ENCODE data around the gene ASB18. TPM values are rescaled to one million over a fixed set of nuclear protein-coding genes. Genes with fewer than 3 reads are reported as not detected.

The ASB18 gene
- total RNA-seq (not detected), polyA plus RNA-seq (not detected), total RNA-seq (0 to 0.09 (median 0) reads per million in 6 experiments)

GRCh38 chr2:236264256-236264655 is at the start of gene ASB18:
ASB18 (minus strand) TSS chr2:236264406; CDS start chr2:236264345, 61 bp downstream.
- no peak within 1 kb of the TSS for H3K27ac Mint-ChIP-seq
- no peak for ATAC-seq
- peaks cover 0 to 12% (median 0%) of the 10 kb centered on the region in 3 donors for H3K36me3 Mint-ChIP-seq

DNA sequence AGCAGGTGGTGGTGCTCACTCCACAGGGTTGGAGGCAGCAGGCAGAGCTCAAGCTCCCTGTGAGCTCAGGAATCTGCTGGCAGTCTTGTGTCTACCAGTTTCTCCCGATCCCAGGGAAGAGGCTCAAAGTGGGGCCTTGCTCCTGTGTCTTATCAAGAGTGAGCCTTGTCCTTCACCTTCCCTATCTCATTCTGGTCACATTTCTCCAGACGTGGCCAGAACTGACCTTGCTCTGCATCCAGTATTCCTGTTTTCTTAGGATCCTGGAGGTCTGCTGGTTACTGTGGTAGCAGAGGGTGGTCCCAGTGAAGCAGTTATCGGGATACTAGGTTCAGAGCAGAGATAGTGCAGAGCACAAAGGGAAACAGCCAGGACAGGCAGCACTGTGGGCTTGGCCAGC is 47.1 kb upstream of the ASB18 start:
- Mint-ChIP-seq H3K4me1 (no peaks in the 10 kb centered on the region), H3K36me3 (peaks cover 0 to 4% (median 3%) of the 10 kb centered on the region in 3 donors), H3K4me3 (no peak overlapping the region), H3K27me3 (peaks cover 2 to 17% (median 9%) of the 10 kb centered on the region in 5 donors), H3K27ac (no peak overlapping the region), H3K9me3 (peaks cover 0 to 23% (median 11%) of the 10 kb centered on the region in 9 donors)
- ATAC-seq (no peak), DNase-seq (no peak)
- POLR2A ChIA-PET = interaction anchor here (0.5 kb wide), 1 partner anchor 156 kb away, joined by 3 read pairs; no protein-coding TSS in a partner anchor

More at GRCh38 chr2:236264256-236264655, at the start of gene ASB18:
- Mint-ChIP-seq H3K27me3 (peaks cover 8 to 48% (median 27%) of the 10 kb centered on the region in 5 donors), H3K4me3 (no peak within 1 kb of the TSS), H3K4me1 (no peaks in the 10 kb centered on the region), H3K9me3 (peaks cover 0 to 19% (median 10%) of the 10 kb centered on the region in 9 donors)
- DNase-seq = no peak
- POLR2A ChIA-PET = no interaction called here

GRCh38 chr2:236309669-236310029 is 45.4 kb upstream of the ASB18 start:
- POLR2A ChIA-PET = no interaction called here
- no peak for ATAC-seq
- peaks cover 0 to 23% (median 11%) of the 10 kb centered on the region in 9 donors for H3K9me3 Mint-ChIP-seq
- H3K27me3 Mint-ChIP-seq = peaks cover 0 to 25% (median 8%) of the 10 kb centered on the region in 5 donors
- no peak for DNase-seq
- no peaks in the 10 kb centered on the region for H3K4me1 Mint-ChIP-seq
- no peak overlapping the region for H3K4me3 Mint-ChIP-seq
- H3K36me3 Mint-ChIP-seq = peaks cover 0 to 4% (median 3%) of the 10 kb centered on the region in 3 donors
- no peak overlapping the region for H3K27ac Mint-ChIP-seq

- no peak overlapping the region for H3K4me3 Mint-ChIP-seq
- ATAC-seq (no peak), DNase-seq (no peak)
- H3K27me3 Mint-ChIP-seq = peaks cover 0 to 25% (median 8%) of the 10 kb centered on the region in 5 donors
- POLR2A ChIA-PET = no interaction called here
- peaks cover 0 to 4% (median 3%) of the 10 kb centered on the region in 3 donors for H3K36me3 Mint-ChIP-seq
- H3K4me1 Mint-ChIP-seq = no peaks in the 10 kb centered on the region
- no peak overlapping the region for H3K27ac Mint-ChIP-seq
- H3K9me3 Mint-ChIP-seq = peaks cover 0 to 20% (median 11%) of the 10 kb centered on the region in 9 donors
Measured at GRCh38 chr2:236308855-236309668, 44.9 kb upstream of the ASB18 start.

- ATAC-seq (no peak), DNase-seq (no peak)
- POLR2A ChIA-PET = no interaction called here
- H3K27ac Mint-ChIP-seq = no peak overlapping the region
- H3K4me1 Mint-ChIP-seq = no peaks in the 10 kb centered on the region
- H3K27me3 Mint-ChIP-seq = peaks cover 0 to 26% (median 8%) of the 10 kb centered on the region in 5 donors
- H3K4me3 Mint-ChIP-seq = no peak overlapping the region
- peaks cover 0 to 8% (median 5%) of the 10 kb centered on the region in 9 donors for H3K9me3 Mint-ChIP-seq
- peaks cover 0 to 3% (median 0%) of the 10 kb centered on the region in 3 donors for H3K36me3 Mint-ChIP-seq
Measured at GRCh38 chr2:236307641-236308040, 43.4 kb upstream of the ASB18 start.

DNA sequence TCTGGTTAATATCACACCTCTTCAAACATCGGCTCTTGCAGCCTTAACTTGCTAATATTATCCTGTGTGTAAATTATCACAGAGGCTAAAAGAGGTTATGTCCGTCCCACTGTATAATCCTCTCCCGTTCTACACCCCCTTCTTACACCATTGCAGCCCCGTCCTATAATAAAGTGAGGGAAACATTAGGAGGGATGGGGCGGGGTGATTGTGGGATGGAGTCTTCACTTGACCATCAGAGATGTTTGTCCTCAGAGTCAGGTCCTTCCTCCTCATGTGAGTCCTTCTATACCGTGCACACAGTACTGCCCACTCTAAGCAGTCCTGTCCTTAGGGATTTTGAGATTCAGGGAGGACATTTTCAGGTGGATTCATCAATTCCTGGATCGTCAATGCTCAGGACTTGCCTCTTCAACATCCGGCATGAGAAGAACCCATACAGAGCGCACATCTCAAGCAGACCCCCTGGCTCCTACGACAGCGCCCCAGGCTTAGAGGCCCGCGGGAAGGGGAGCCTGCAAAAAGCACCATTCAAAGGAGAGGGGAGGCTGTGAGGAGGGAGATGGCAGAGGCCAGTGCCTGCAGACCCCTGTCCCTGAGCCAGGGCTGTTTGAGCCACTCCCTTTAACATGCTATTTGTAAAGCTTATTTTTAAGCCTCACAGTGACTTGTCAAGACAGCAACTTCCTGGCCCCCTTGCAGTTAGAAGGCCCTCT is 42.8 kb upstream of the ASB18 start:
- POLR2A ChIA-PET = no interaction called here
- Mint-ChIP-seq H3K4me1 (no peaks in the 10 kb centered on the region), H3K27me3 (peaks cover 4 to 32% (median 8%) of the 10 kb centered on the region in 5 donors), H3K27ac (peak overlapping the region in 1 of 10 donors; percentile 32), H3K4me3 (no peak overlapping the region), H3K9me3 (peaks cover 0 to 5% (median 0%) of the 10 kb centered on the region in 9 donors), H3K36me3 (no peaks in the 10 kb centered on the region)
- DNase-seq (no peak), ATAC-seq (no peak)

- H3K4me3 Mint-ChIP-seq = no peak overlapping the region
- H3K9me3 Mint-ChIP-seq = peaks cover 0 to 2% (median 0%) of the 10 kb centered on the region in 9 donors
- no peak for DNase-seq
- no peak for ATAC-seq
- H3K27ac Mint-ChIP-seq = no peak overlapping the region
- no peaks in the 10 kb centered on the region for H3K4me1 Mint-ChIP-seq
- POLR2A ChIA-PET = no interaction called here
- no peaks in the 10 kb centered on the region for H3K36me3 Mint-ChIP-seq
- H3K27me3 Mint-ChIP-seq = peaks cover 5 to 33% (median 6%) of the 10 kb centered on the region in 5 donors
Measured at GRCh38 chr2:236305964-236306605, 41.9 kb upstream of the ASB18 start.

DNA sequence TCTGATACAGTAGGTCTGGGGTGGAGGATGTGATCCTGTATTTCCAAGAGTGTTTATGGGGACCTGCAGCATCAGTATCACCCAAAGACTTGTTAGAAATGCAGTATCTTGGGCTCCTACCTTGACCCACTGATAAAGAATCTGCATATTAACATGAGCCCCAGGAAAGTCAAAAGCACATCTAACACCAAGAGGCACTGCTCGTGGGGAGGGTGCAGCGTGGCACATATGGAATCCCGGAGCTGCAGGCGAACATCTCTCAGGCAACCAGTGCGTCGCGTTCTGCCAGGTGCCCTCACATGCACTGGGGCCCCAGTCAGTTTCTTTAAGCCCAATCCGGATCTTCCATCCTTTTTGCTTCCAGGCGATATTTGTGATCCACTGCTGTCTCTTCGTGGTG is 41.3 kb upstream of the ASB18 start:
- H3K27me3 Mint-ChIP-seq = peaks cover 5 to 33% (median 6%) of the 10 kb centered on the region in 5 donors
- no peaks in the 10 kb centered on the region for H3K36me3 Mint-ChIP-seq
- DNase-seq (no peak), ATAC-seq (no peak)
- POLR2A ChIA-PET = no interaction called here
- peaks cover 0 to 2% (median 0%) of the 10 kb centered on the region in 9 donors for H3K9me3 Mint-ChIP-seq
- no peaks in the 10 kb centered on the region for H3K4me1 Mint-ChIP-seq
- no peak overlapping the region for H3K4me3 Mint-ChIP-seq
- no peak overlapping the region for H3K27ac Mint-ChIP-seq

GRCh38 chr2:236303935-236304334 is 39.7 kb upstream of the ASB18 start:
- H3K27ac Mint-ChIP-seq = no peak overlapping the region
- no peak overlapping the region for H3K4me3 Mint-ChIP-seq
- no peak for ATAC-seq
- no peaks in the 10 kb centered on the region for H3K36me3 Mint-ChIP-seq
- H3K9me3 Mint-ChIP-seq = no peaks in the 10 kb centered on the region
- H3K4me1 Mint-ChIP-seq = no peaks in the 10 kb centered on the region
- H3K27me3 Mint-ChIP-seq = peaks cover 1 to 33% (median 6%) of the 10 kb centered on the region in 5 donors
- no peak for DNase-seq
- POLR2A ChIA-PET = no interaction called here

DNA sequence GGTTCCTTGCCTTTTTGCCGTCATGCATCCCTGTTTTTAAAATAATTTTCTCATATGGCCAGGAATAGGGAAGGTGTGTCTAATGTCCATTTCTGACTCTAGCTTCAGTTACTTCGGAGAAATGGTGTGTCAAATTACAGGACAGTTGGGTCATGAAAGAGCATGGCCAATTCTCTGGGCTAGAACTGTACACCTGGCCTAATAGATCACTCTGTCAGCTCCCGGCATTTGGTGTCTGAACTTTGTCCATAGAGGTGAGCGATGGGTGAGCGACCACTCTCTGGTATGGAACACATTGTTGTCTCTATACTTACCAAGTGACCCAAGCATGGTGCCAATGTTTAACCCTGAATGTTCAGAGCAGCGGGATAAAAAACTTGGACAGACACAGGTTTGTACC is 38.3 kb upstream of the ASB18 start:
- Mint-ChIP-seq H3K27me3 (peaks cover 5 to 30% (median 9%) of the 10 kb centered on the region in 5 donors), H3K4me3 (no peak overlapping the region), H3K36me3 (no peaks in the 10 kb centered on the region), H3K9me3 (no peaks in the 10 kb centered on the region), H3K4me1 (no peaks in the 10 kb centered on the region), H3K27ac (no peak overlapping the region)
- DNase-seq (no peak), ATAC-seq (no peak)
- POLR2A ChIA-PET = no interaction called here

DNA sequence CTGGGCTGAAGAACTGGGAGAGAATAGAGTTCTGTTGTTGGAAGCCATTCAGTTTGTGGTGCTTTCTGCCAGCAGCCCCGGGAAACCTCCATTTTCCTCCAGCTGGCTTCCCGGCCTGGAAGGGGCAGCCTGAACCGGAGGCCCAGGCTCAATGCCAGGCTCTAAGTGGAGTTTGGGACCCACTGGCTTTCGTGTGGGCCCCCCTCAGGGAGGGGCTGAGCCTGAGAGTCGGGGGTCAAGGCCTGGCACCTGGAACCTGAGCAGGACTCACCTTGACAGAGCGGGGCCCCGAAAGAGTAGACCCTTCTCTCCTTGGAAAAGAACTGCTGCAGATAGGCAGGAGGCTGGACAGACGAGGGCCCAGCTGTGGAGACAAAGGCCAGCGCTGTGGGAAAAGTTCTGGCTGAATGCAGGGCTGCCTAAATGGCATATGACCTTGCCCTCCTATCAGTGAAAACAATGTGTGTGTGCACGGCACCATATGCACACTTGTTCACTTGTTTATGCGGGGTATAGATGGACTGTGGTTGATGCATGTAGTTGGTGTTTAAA is 34.8 kb upstream of the ASB18 start:
- H3K9me3 Mint-ChIP-seq = no peaks in the 10 kb centered on the region
- POLR2A ChIA-PET = no interaction called here
- no peak overlapping the region for H3K27ac Mint-ChIP-seq
- H3K36me3 Mint-ChIP-seq = no peaks in the 10 kb centered on the region
- no peak overlapping the region for H3K4me3 Mint-ChIP-seq
- no peaks in the 10 kb centered on the region for H3K4me1 Mint-ChIP-seq
- ATAC-seq = no peak
- no peak for DNase-seq
- H3K27me3 Mint-ChIP-seq = peaks cover 7 to 30% (median 10%) of the 10 kb centered on the region in 5 donors

DNA sequence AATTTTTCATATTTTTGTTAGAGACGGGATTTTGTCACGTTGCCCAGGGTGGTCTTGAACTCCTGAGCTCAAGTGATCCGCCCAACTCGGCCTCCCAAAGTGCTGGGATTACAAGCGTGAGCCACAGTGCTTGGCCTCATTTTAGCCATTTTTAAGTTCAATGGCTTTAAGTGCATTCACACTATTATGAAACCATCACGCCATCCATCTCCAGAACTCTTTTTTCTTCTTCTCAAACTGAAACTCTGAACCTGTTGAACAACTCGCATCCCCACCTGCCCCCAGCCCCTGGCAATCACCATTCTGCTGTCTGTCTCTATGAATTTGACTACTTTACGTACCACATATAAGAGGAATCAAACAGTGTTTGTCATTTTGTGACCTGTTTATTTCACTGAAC is 31.3 kb upstream of the ASB18 start:
- DNase-seq (no peak), ATAC-seq (no peak)
- Mint-ChIP-seq H3K36me3 (no peaks in the 10 kb centered on the region), H3K27me3 (peaks cover 8 to 36% (median 15%) of the 10 kb centered on the region in 5 donors), H3K9me3 (no peaks in the 10 kb centered on the region), H3K4me3 (no peak overlapping the region), H3K4me1 (no peaks in the 10 kb centered on the region), H3K27ac (no peak overlapping the region)
- POLR2A ChIA-PET = no interaction called here
